SH-SY5Y (cell line): ENCODE results near the gene CSK.

Source experiments
- GATA2 ChIP-seq: IDR thresholded peaks from 2 replicates; pipeline ENCODE4 v1.6.1; 2011; ENCODE audit warnings: mild to moderate bottlenecking, low read depth, low read length
- GATA3 ChIP-seq: IDR thresholded peaks from 2 replicates; pipeline ENCODE4 v1.6.1; 2011; ENCODE audit warnings: low read depth, mild to moderate bottlenecking, low read length, moderate library complexity

Gene CSK

DNA sequence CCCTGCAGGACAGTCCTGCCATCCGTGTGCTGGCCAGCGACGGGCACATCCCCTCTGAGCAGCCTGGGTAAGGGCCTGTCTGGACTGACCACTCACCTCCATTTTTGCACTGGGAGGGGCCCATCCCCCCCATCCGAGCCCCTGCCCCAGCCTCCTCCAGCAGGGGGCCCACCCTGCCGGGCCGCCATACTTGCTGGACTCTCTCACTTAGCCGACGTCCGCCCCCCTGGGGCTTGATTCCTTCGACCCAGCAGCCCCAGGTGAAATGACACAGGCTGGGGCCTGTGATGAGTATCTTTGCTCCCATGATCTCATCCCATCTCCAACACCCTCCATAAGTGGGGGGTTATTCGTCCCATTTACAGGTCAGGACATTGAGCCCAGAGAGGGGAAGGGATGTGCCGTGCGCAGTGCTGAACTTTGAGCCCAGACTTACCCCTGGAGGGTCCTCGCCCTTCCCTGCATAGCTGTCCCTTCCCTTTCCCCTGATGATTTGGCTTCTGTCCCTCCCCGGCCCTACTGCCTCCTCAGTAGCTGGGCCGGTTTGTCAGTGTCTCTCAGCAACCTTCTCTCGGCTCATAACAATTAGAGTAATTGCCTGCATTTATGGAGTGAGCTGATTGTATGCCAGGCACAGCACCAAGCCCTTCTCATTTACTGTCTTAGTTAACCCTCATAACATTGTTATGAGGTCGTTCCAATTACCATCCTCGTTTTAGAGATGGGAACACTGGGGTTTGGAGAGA lies 34.9 kb downstream of the CSK start:
- TF ChIP-seq GATA3 (no peak), GATA2 (no peak)

DNA sequence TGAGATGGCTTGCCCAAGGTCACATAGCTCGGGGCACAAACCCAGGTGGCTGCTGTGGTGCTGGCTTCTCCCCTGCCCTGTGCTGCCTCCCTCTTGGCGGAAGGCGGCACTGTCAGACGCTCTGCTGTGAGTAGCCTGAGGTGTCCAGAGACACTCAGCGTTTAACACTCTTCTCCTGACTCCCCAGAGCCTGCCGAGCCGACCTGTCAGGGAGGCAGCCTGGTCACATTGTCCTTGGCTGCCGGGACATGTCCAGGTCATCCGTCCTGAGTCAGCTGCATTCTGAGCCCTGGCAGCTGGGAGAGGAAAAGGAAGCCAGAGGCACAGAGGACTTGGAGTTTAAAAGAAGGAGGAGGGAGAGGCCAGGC lies 35.5 kb downstream of the CSK start:
- TF ChIP-seq GATA3, result no peak
- no peak for TF ChIP-seq GATA2

DNA sequence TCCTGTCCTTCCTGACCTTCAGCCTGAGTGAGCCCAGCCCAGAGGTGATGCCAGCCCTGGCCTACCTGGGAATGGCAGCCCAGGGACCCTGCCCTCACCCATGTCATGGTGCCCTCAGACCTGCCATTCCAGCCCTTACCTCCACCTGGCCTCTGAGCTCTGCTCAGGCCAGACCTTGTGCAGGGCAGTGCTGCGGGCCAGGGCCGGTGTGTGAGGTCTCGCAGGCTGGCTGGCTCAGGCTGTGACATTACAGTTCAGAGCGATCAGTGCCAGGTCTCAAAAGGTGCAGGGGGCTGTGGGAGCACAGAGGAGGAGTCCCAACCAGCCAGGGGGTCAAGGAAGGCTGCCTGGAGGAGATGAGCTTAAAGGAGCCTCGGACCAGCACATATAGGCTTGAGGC lies 38.2 kb downstream of the CSK start:
- no peak for TF ChIP-seq GATA3
- no peak for TF ChIP-seq GATA2

DNA sequence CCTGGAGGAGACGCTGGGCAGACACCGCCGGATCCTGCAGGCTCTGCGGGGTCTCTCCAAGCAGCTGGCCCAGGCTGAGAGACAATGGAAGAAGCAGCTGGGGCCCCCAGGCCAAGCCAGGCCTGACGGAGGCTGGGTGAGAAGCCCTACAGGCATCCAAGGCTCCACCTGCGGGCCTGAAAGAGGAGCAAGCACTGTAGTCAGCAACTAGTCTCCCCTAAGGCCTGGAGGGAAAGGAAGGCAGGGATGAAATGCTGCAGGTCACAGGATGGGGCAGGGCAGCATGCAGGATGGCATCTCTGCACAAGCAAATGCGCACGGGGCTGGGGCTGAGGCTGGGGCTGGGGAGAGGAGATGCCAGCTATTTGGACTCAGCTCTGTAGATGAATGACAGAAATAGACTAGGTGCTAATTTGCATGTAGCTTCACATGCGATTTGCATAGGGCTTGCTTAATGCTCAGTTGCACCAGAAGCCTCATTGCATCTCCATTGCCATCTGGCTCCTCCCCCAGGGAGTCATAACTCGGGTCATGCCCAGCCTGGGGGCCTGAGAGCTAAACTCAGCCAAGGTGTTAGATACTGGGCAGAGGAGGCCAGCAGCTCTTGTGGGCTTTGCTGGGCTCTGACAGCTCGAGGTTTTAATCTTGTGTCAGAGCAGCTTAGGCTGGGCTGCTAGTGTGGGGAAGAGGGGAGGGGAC lies 39.4 kb downstream of the CSK start:
- no peak for TF ChIP-seq GATA3
- TF ChIP-seq GATA2, result no peak

DNA sequence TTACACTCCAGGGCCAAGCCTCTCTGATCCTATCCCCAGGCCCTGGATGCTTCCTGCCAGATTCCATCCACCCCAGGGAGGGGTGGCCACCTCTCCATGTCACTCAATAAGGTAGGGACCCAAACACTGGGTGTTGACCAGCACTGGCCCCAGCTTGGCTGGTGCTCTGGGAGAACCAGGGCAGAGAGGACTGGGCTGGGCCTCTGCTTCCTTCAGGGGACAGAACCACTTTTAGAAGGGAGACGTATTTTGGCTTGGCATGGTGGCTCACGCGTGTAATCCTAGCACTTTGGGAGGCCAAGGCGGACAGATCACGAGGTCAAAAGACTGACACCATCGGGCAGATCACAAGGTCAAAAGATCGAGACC lies 39.9 kb downstream of the CSK start:
- TF ChIP-seq GATA2, result no peak
- TF ChIP-seq GATA3, result no peak

DNA sequence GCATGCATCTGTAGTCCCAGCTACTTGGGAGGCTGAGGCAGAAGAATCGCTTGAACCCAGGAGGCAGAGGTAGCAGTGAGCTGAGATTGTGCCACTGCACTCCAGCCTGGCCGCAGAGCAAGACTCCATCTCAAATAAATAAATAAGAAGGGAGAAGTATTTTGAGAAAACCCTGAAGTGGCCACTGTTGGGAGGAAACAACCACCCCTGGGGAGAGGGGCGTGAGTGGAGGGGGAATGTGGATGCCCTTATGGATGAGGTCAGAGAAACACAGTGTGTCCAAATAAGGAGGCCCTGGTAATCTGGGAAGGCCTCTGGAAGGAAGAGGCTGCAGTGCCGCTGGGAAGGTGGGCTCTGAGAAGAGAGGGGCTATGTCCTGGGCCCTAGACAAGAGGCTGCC lies 40.4 kb downstream of the CSK start:
- TF ChIP-seq GATA2 (no peak), GATA3 (no peak)

DNA sequence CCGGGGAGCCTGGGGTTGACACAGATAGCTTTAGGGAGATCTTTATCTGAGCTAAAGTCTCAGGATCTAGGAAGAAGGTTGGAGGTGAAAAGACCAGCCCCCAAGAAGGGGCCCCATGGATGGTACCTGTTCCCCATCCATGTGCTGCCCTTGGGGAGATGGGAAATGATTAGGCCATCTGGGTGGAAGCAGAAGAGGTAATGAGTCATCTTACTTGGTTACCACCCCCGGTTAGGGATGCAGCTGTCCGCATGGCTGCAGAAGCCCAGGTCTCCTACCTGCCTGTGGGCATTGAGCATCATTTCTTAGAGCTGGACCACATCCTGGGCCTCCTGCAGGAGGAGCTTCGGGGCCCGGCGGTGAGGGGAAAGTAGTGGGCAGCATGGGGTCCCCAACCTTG lies 41.4 kb downstream of the CSK start:
- TF ChIP-seq GATA3 (no peak), GATA2 (no peak)

DNA sequence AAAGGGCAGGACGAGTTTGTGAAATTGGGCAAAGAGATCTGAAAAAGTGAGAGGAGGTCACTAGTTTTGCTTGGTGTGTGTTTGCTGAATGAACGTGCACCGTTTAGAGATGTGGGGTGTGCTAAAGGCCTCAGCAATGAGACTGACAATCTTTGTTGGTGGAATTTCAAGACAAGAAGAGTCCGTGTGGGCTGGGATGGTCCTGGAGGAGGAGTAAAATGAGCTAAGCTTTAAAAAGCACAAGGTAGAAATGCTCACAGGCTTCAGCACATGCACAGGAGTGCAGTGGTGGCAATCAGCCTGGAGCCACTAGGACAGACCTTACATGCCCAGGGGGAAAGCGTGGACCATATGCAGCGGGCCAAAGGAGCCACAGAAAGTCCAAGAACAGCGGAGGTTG lies 43.1 kb downstream of the CSK start:
- TF ChIP-seq GATA2 (no peak), GATA3 (no peak)

DNA sequence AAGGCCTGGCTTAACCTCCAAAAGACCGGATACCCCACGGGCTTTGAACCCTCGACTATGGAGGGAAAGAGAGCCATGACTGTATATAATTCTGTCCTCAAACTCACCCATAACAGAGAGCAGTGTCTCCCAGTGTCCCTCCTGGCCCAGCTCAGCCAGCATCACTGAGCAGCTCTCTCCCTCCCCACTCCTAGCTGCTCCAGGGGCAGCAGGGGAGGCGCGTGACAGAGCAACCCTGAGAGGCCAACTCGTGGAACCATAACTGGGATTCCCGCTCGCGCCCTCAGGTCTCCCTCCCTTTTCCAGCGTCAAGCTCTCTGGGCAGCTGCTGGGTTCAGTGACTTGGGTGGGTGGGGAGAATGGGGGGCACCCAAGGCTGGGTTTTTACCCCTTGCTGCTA lies 44.0 kb downstream of the CSK start:
- no peak for TF ChIP-seq GATA3
- no peak for TF ChIP-seq GATA2

DNA sequence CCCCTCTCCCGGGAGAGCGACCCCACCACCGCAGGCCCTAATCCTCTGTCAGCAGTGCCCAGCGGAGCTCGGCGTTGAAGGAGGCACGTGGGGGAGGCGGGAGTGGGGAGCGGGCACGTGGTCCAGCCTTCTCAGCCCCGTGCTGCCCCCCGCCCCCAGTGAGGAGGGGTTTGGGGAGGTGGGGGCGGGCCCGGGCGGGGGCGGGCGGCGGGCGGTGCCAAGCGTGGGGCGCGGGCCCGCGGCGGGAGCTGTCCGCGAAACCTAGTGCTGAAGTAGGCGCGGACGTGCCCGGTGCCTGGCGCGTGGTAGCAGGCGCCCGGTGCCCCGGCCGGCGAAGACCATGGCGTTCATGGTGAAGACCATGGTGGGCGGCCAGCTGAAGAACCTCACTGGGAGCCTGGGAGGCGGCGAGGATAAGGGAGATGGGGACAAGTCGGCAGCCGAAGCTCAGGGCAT lies 44.5 kb downstream of the CSK start, which contains the start of gene CPLX3:
TSS of gene CPLX3 (plus strand) at position 264 of the 456 bp plus-strand sequence. CDS start at position 341, 77 bp downstream.
- no peak for TF ChIP-seq GATA3
- TF ChIP-seq GATA2, result no peak

DNA sequence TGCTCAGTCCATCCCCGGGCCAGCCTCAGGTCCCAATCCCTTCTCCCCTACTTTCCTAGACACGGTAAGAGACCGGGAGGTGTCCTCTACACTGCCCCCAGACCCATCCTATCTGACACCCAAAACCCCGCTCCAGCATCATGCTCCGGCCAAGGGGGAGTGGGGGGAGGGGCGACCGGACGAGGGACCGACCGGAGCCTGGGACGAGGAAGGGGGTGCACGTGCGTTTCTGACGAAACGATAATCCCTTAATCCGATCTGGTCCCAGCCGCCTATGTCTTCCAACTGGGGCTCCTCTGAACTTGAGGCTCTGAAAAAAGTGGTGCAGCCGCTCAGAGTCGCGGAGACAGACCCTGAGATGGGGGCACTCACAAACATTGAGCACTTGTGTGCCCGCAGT lies 45.0 kb downstream of the CSK start:
- no peak for TF ChIP-seq GATA2
- no peak for TF ChIP-seq GATA3

DNA sequence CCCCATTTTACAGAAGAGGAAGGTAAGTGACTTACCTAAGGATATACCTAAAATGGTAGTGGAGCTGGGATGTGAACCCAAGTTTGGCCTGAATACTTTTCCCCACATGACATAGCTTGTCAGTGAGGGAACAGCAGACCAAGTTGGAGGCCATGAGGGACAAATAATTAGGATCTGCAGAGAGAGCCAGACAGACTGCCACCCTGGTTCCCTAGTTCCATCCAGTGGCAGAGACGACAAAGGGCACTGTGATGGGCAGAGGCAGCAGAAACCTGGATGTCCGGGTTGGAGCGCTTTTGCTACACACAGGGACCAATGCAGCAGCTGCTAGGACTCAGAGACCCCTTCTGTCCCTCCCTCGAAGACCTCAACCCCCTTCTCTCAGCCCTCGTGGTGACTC lies 45.7 kb downstream of the CSK start:
- TF ChIP-seq GATA3, result no peak
- TF ChIP-seq GATA2, result no peak

DNA sequence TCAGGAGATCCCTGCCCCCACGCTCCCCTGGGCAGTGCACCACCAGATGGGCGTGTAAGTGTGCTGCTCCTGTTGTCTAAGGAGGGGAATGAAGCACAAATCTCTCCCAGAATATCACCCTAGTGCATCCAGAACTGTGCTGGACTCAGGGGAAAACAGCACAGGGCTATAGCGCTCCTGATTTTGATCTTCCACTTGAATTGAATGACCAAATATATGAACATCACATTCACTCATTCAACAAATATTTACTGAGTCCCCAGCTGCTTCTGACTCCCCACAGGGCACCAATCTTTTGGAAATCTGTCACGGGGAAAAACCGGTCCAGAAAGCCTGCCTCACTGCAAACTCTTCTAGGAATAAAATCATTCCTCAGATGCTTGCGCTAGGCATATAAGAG lies 47.0 kb downstream of the CSK start:
- TF ChIP-seq GATA3 (no peak), GATA2 (no peak)

DNA sequence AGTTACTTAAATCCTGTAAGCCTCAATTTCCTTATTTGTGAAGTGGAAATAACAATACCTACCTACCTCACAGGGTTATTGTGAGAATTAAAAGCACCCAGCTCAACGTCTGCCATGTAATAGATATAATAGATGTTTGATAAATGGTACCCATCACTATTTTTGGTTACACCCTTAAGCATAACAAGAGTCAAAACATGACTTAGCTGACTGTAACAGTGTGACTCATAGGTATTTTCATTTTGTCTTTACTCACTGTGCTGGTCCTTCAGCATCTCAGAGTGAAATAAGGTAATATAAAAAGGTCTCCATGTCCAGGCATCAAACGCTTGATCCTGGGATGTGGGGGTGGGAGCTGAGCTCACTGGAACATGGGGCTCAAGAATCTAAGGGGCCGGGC lies 47.6 kb downstream of the CSK start:
- TF ChIP-seq GATA3, result no peak
- TF ChIP-seq GATA2, result no peak

DNA sequence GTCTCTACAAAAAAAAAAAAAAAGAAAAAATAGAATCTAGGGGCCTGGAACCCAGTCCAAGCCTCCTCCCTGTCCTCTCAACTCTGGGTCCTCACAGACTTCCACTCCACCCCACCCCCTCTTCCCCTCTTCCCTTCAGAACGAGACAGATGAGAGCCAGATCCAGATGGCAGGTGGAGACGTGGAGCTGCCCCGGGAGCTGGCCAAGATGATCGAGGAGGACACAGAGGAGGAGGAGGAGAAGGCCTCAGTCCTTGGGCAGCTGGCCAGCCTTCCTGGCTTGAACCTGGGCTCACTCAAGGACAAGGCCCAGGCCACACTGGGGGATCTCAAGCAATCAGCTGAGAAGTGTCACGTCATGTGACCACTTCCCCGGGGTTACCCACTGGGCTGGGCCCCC lies 48.1 kb downstream of the CSK start:
- TF ChIP-seq GATA2 (no peak), GATA3 (no peak)

DNA sequence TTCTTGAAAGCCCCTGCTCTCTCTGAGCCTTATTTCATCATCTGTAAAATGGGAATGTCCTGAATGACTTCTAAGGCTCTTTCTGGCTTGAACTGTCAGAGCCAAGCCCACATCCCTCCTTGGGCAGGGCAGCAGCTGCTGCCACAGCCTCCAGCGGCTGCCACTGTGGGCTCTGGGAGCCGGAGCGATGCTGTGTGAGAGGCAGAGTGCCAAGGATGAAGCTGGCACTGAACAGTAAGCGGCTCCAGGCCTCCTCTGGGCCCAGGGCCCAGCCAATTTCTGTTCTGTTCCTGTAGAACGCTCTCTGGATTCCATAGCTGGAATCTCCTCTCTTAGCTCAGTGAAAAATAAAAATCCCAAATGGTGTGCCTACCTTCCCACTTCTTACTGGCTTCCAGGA lies 49.0 kb downstream of the CSK start:
- TF ChIP-seq GATA3, result no peak
- TF ChIP-seq GATA2, result no peak
